ENCODE data around the gene POLR3H.

GRCh38 chr22:41540365-41540764 is 3.9 kb downstream of the POLR3H start:
- no peak for TF ChIP-seq CTCF (conservative IDR thresholded peaks at IDR 0.05; ENCODE audit: low read depth, low read length)
- TF ChIP-seq EZH2phosphoT487 (IDR thresholded peaks at IDR 0.05; ENCODE audit: borderline replicate concordance, low read length): no peak
- TF ChIP-seq EZH2 (IDR thresholded peaks at IDR 0.05; ENCODE audit: low read length, unreplicated experiment): no peak

Data from PC-3 (cell line).